ENCODE results near the gene TMEM121. TPM values are rescaled to one million over a fixed set of nuclear protein-coding genes. Genes with fewer than 3 reads are reported as not detected.
A peak's percentile ranks its signal among the peaks of the same experiment; 100 is the strongest.

Gene TMEM121
- total RNA-seq, 1 donor from 2014 or later, result 3.1 TPM

- Histone ChIP-seq H3K4me3 (ENCODE audit: low read length in 3 of 3) (peak overlapping the region in 2 of 3 donors; percentile 62 to 63), H3K36me3 (ENCODE audit: control insufficient read depth in 3 of 3, insufficient read depth in 3 of 3, low read length in 3 of 3) (no peaks in the 10 kb centered on the region), H3K4me1 (ENCODE audit: control insufficient read depth in 3 of 3, insufficient read depth in 3 of 3, low read length in 3 of 3) (peaks cover 18 to 21% (median 19%) of the 10 kb centered on the region in 3 donors), H3K27me3 (ENCODE audit: control insufficient read depth in 3 of 3, insufficient read depth in 3 of 3, low read length in 3 of 3) (peaks cover 27 to 54% (median 30%) of the 10 kb centered on the region in 3 donors), H3K27ac (ENCODE audit: low read depth, low read length) (no peak overlapping the region), H3K9me3 (ENCODE audit: control insufficient read depth in 3 of 3, low read length in 3 of 3) (no peaks in the 10 kb centered on the region), H3K9ac (ENCODE audit: low read depth in 1 of 3, low read length in 3 of 3) (peak overlapping the region in 2 of 3 donors; percentile 67 to 74)
Measured at GRCh38 chr14:105527826-105528585, 1.6 kb downstream of the TMEM121 start.

GRCh38 chr14:105528586-105529318 lies 2.4 kb downstream of the TMEM121 start:
- H3K27ac ChIP-seq (ENCODE audit: low read depth, low read length), result no peak overlapping the region
- peaks cover 18 to 21% (median 19%) of the 10 kb centered on the region in 3 donors for H3K4me1 ChIP-seq (ENCODE audit: control insufficient read depth in 3 of 3, insufficient read depth in 3 of 3, low read length in 3 of 3)
- no peaks in the 10 kb centered on the region for H3K36me3 ChIP-seq (ENCODE audit: control insufficient read depth in 3 of 3, insufficient read depth in 3 of 3, low read length in 3 of 3)
- H3K9ac ChIP-seq (ENCODE audit: low read depth in 1 of 3, low read length in 3 of 3), result peak overlapping the region in 1 of 3 donors; percentile 25
- no peaks in the 10 kb centered on the region for H3K9me3 ChIP-seq (ENCODE audit: control insufficient read depth in 3 of 3, low read length in 3 of 3)
- H3K4me3 ChIP-seq (ENCODE audit: low read length in 3 of 3), result peak overlapping the region in 2 of 3 donors; percentile 57 to 64
- H3K27me3 ChIP-seq (ENCODE audit: control insufficient read depth in 3 of 3, insufficient read depth in 3 of 3, low read length in 3 of 3), result peaks cover 30 to 61% (median 33%) of the 10 kb centered on the region in 3 donors

- Histone ChIP-seq H3K9ac (ENCODE audit: low read depth in 1 of 3, low read length in 3 of 3) (peak overlapping the region in 1 of 3 donors; percentile 25), H3K9me3 (ENCODE audit: control insufficient read depth in 3 of 3, low read length in 3 of 3) (no peaks in the 10 kb centered on the region), H3K4me3 (ENCODE audit: low read length in 3 of 3) (peak overlapping the region in 1 of 3 donors; percentile 64), H3K4me1 (ENCODE audit: control insufficient read depth in 3 of 3, insufficient read depth in 3 of 3, low read length in 3 of 3) (peaks cover 18 to 21% (median 19%) of the 10 kb centered on the region in 3 donors), H3K27me3 (ENCODE audit: control insufficient read depth in 3 of 3, insufficient read depth in 3 of 3, low read length in 3 of 3) (peaks cover 30 to 64% (median 33%) of the 10 kb centered on the region in 3 donors), H3K36me3 (ENCODE audit: control insufficient read depth in 3 of 3, insufficient read depth in 3 of 3, low read length in 3 of 3) (no peaks in the 10 kb centered on the region), H3K27ac (ENCODE audit: low read depth, low read length) (no peak overlapping the region)
Measured at GRCh38 chr14:105529319-105529568, 2.9 kb downstream of the TMEM121 start.

- no peak overlapping the region for H3K9ac ChIP-seq (ENCODE audit: low read depth in 1 of 3, low read length in 3 of 3)
- H3K4me1 ChIP-seq (ENCODE audit: control insufficient read depth in 3 of 3, insufficient read depth in 3 of 3, low read length in 3 of 3), result peaks cover 18 to 21% (median 19%) of the 10 kb centered on the region in 3 donors
- no peak overlapping the region for H3K27ac ChIP-seq (ENCODE audit: low read depth, low read length)
- no peaks in the 10 kb centered on the region for H3K36me3 ChIP-seq (ENCODE audit: control insufficient read depth in 3 of 3, insufficient read depth in 3 of 3, low read length in 3 of 3)
- H3K9me3 ChIP-seq (ENCODE audit: control insufficient read depth in 3 of 3, low read length in 3 of 3), result no peaks in the 10 kb centered on the region
- H3K27me3 ChIP-seq (ENCODE audit: control insufficient read depth in 3 of 3, insufficient read depth in 3 of 3, low read length in 3 of 3), result peaks cover 25 to 69% (median 37%) of the 10 kb centered on the region in 3 donors
- H3K4me3 ChIP-seq (ENCODE audit: low read length in 3 of 3), result peak overlapping the region in 1 of 3 donors; percentile 64
Measured at GRCh38 chr14:105529569-105530284, 3.3 kb downstream of the TMEM121 start.

- Histone ChIP-seq H3K9me3 (ENCODE audit: control insufficient read depth in 3 of 3, low read length in 3 of 3) (no peaks in the 10 kb centered on the region), H3K27ac (ENCODE audit: low read depth, low read length) (no peak overlapping the region), H3K36me3 (ENCODE audit: control insufficient read depth in 3 of 3, insufficient read depth in 3 of 3, low read length in 3 of 3) (no peaks in the 10 kb centered on the region), H3K9ac (ENCODE audit: low read depth in 1 of 3, low read length in 3 of 3) (no peak overlapping the region), H3K4me1 (ENCODE audit: control insufficient read depth in 3 of 3, insufficient read depth in 3 of 3, low read length in 3 of 3) (peaks cover 18 to 21% (median 19%) of the 10 kb centered on the region in 3 donors), H3K4me3 (ENCODE audit: low read length in 3 of 3) (no peak overlapping the region), H3K27me3 (ENCODE audit: control insufficient read depth in 3 of 3, insufficient read depth in 3 of 3, low read length in 3 of 3) (peaks cover 20 to 68% (median 37%) of the 10 kb centered on the region in 3 donors)
Measured at GRCh38 chr14:105530285-105531087, 4.1 kb downstream of the TMEM121 start.

- Histone ChIP-seq H3K4me3 (ENCODE audit: low read length in 3 of 3) (no peak overlapping the region), H3K4me1 (ENCODE audit: control insufficient read depth in 3 of 3, insufficient read depth in 3 of 3, low read length in 3 of 3) (peaks cover 18 to 21% (median 19%) of the 10 kb centered on the region in 3 donors), H3K27me3 (ENCODE audit: control insufficient read depth in 3 of 3, insufficient read depth in 3 of 3, low read length in 3 of 3) (peaks cover 21 to 67% (median 42%) of the 10 kb centered on the region in 3 donors), H3K9ac (ENCODE audit: low read depth in 1 of 3, low read length in 3 of 3) (no peak overlapping the region), H3K27ac (ENCODE audit: low read depth, low read length) (no peak overlapping the region), H3K9me3 (ENCODE audit: control insufficient read depth in 3 of 3, low read length in 3 of 3) (no peaks in the 10 kb centered on the region), H3K36me3 (ENCODE audit: control insufficient read depth in 3 of 3, insufficient read depth in 3 of 3, low read length in 3 of 3) (no peaks in the 10 kb centered on the region)
Measured at GRCh38 chr14:105531088-105531893, 4.9 kb downstream of the TMEM121 start.

- no peak overlapping the region for H3K4me3 ChIP-seq (ENCODE audit: low read length in 3 of 3)
- H3K9ac ChIP-seq (ENCODE audit: low read depth in 1 of 3, low read length in 3 of 3), result no peak overlapping the region
- H3K4me1 ChIP-seq (ENCODE audit: control insufficient read depth in 3 of 3, insufficient read depth in 3 of 3, low read length in 3 of 3), result peaks cover 16 to 18% (median 17%) of the 10 kb centered on the region in 3 donors
- no peaks in the 10 kb centered on the region for H3K9me3 ChIP-seq (ENCODE audit: control insufficient read depth in 3 of 3, low read length in 3 of 3)
- no peak overlapping the region for H3K27ac ChIP-seq (ENCODE audit: low read depth, low read length)
- no peaks in the 10 kb centered on the region for H3K36me3 ChIP-seq (ENCODE audit: control insufficient read depth in 3 of 3, insufficient read depth in 3 of 3, low read length in 3 of 3)
- H3K27me3 ChIP-seq (ENCODE audit: control insufficient read depth in 3 of 3, insufficient read depth in 3 of 3, low read length in 3 of 3), result peaks cover 23 to 70% (median 47%) of the 10 kb centered on the region in 3 donors
Measured at GRCh38 chr14:105531894-105532623, 5.7 kb downstream of the TMEM121 start.

- Histone ChIP-seq H3K36me3 (ENCODE audit: control insufficient read depth in 3 of 3, insufficient read depth in 3 of 3, low read length in 3 of 3) (no peaks in the 10 kb centered on the region), H3K27ac (ENCODE audit: low read depth, low read length) (no peak overlapping the region), H3K4me3 (ENCODE audit: low read length in 3 of 3) (no peak overlapping the region), H3K4me1 (ENCODE audit: control insufficient read depth in 3 of 3, insufficient read depth in 3 of 3, low read length in 3 of 3) (peaks cover 10 to 12% (median 11%) of the 10 kb centered on the region in 3 donors), H3K9me3 (ENCODE audit: control insufficient read depth in 3 of 3, low read length in 3 of 3) (no peaks in the 10 kb centered on the region), H3K27me3 (ENCODE audit: control insufficient read depth in 3 of 3, insufficient read depth in 3 of 3, low read length in 3 of 3) (peaks cover 27 to 70% (median 47%) of the 10 kb centered on the region in 3 donors), H3K9ac (ENCODE audit: low read depth in 1 of 3, low read length in 3 of 3) (no peak overlapping the region)
Measured at GRCh38 chr14:105532735-105533141, 6.4 kb downstream of the TMEM121 start.

Measured in skeletal muscle tissue (tissue), 4 donors.